NCI-H146 treated with DMSO at 0.1 percent for 48 hours (cell line): ENCODE measurements around the gene HDDC3.
"Not testable (repeated sequence)": the region's sequence is repeated elsewhere in the genome, so short reads cannot be mapped to it uniquely, and the experiment has no call there.

Experiments used
- DNase-seq: peaks from one replicate; lab custom pipeline; 2025; ENCODE audit not compliant: unreplicated experiment; lab: John Stamatoyannopoulos, UW

Gene HDDC3

DNA sequence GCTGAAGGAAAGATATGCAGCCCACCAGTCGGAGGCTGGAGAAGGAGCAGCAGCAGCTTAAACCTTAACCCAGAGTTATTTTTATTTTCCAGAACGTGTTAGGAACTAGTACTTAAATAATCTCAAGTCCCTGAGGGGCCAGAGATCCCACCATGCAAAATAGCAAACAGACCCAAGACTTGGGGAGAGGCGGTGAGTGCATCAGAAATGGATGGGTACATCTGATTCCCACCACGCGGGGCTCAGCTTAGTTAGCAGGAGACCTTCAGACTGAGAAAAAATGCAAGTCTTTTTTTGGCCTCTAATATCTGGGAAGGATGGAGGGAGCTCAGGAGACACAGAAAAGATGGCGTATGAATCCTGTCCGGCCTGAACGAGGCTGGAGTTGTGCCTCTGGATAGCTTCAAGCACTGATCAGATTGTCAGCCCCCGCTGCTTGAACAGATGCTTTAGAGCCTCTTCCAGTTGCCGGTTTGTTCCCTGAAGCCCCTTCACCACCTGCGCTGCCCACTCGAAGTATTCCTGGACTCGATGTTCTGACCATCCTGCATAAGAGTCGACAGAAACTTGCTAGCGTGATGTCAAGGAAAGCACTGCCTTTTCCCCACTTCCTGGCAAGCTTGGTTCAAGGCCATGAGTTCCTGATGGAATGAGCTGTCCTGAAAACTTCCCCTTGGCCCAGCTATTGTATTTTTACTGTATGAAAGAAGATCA, 1.3 kb downstream of the HDDC3 start:
- DNase-seq = no peak

DNA sequence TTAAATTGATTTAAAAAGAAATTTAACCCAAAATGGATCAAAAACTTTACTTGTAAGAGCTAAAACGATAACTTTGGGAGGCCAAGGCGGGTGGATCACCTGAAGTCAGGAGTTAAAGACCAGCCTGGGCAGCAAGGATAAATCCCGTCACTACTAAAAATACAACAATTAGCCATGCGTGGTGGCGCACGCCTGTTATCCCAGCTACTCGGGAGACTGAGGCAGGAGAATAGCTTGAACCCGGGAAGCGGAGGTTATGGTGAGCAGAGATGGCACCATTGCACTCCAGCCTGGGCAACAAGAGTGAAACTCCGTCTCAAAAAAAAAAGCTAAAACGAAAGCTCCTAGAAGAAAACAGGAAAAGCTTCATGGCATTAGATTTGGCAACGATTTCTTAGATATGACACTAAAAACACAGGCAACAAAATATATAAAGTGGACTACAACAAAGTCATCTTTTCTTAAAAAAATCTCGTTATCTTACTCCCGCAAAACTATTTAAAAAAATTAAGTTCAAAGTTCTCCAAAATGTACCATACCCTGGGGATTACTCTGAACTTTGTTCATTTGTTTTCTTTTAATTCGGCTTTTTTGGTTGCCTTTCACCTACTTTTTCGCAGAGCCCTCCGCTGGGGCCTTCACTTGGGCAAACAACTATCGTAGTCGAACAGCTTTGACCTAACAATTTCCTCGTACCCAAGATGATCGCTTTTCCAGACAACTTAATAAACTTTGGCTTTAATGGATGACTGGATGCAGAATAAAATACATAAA, 2.9 kb downstream of the HDDC3 start:
- DNase-seq = no peak

DNA sequence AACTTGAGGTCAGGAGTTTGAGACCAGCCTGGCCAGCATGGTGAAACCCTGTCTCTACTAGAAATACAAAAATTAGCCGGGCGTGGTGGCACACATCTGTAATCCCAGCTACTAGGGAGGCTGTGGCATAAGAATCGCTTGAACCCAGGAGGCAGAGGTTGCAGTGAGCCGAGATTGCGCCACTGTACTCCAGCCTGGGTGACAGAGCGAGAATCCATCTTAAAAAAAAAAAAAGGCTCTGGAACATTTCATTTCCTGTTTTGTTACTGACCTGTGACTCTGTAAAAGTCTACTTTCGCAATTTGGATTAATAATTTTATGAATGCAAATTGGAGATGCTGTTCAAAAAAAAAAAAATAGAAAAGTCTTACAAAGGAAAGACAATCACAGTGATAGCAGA, 4.2 kb downstream of the HDDC3 start:
- DNase-seq = not testable (repeated sequence)

DNA sequence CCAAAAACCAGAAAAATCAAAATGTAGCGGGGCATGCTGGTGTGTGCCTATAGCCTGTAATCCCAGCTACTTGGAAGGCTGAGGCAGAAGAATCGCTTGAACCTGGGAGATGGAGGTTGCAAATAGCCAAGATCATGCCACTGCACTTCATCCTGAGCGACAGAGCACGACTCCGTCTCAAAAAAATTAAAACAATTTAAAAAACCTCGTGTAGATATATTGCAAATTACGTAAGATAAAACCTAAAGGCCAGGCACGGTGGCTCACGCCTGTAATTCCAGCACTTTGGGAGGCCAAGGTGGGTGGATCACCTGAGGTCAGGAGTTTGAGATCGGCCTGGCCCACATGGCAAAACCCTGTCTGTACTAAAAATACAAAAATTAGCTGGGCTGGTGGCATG, 5.6 kb downstream of the HDDC3 start:
- DNase-seq = not testable (repeated sequence)

DNA sequence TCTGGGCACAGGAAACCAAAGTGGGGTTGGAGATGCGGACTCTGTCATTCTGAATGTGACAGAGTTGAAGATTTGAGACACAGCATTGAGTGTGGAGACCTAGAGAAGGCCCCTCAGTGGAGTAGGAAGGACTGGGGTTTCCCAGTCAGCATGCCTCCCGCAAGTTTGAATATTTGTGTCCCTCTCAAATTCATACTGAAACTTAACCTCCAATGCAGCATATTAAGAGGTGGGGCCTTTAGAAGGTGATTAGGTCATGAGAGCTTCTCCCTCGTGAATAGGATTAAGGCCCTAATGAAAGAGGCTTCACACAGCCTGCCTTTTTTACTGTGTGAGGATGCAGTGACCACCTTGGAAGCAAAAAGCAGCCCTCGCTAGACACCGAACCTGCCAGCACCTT, 8.0 kb downstream of the HDDC3 start:
- DNase-seq = no peak

DNA sequence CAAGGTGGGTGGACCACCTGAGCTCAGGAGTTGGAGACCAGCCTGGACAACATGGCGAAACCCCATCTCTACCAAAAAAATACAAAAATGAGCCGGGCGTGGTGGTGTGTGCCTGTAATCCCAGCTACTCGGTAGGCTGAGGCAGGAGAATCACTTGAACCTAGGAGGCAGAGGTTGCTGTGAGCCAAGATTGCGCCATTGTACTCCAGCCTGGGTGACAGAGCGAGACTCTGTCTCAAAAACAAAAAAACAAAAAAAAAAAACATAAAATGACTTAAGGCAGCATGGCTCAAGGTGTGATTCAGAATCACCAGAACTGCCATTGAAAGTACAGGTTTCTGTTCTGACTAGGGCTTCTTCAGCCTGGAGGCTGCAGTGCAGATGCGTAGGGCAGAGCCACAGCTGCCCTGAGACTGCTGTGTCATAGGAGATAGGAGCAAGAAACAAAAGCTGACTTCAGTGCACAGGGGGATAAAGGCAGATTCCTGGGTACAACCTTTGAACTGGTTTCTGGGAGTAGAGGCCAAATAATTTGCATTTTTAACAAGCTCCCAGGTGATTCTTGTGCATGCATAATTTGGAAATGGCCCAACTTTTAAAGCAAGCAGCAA, 9.5 kb downstream of the HDDC3 start:
- DNase-seq = not testable (repeated sequence)

DNA sequence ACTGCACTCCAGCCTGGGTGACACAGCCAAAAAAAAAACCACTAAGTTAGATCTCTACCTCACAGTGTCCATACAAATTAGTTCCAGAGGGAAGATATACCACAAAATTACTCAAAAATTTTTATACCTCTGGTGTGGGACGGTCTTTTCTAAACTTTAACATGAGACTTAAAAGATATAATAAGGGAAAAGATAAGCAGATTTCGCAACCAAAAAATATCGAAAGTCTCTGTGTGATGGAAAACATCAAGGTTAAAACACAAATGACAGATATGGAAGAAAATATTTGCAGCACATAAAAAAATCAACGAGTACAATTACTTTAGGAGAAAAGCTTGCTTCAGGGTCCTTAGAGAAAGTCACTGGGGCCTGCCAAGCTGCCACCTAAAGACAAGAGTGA, 10.5 kb downstream of the HDDC3 start:
- DNase-seq = no peak

DNA sequence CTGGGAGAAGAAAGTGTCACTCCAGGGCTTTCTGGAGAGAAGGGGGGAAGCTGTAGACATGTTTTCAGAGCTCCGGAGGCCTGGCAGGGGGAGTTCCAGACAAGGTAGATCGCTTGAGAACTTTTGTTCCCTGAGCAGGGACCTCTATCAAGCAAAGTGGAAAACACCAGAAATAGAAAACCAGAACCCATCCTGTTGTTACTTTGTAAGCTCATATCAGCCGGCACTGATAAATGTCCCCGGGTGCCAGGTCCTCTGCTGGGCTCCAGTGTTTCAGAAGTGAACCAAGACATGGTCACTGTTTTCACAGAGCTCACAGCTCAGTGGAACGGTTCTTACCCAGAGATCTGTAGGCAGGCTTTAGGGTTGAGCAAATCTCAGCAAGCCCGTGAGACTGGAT, 13.5 kb downstream of the HDDC3 start:
- no peak for DNase-seq

DNA sequence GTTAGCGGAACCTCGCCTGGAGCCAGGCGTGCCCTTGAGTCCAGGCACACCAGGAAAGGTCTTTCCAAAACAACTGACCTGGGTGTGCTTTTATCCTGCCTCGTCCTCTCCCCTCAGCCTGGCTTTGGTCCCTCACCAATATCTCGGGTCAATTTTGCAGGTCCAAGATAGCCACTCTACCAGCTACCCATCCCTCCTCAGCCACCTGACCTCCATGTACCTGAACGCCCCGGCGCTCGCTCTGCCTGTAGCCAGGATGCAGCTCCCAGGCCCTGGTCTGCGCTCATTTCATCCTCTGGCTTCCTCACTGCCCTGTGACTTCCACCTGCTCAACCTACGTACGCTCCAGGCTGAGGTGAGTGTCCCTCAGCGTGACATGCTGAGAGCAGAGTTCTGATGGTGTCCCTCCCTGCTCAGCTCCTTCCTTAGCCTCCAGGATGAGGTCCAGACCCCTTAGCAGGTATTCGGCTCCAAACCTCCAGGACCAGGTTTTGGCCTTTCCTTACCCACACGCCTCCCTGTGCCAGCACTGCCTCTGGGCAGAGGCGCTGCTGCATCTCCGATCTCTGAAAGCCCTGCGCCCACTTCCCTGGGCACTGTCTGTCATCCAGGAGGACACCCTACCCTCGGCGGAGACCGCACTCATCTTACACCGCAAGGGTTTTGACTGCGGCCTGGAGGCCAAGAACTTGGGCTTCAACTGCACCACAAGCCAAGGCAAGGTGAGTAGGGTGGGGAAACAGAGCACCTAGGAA, 14.1 kb downstream of the HDDC3 start:
- no peak for DNase-seq

DNA sequence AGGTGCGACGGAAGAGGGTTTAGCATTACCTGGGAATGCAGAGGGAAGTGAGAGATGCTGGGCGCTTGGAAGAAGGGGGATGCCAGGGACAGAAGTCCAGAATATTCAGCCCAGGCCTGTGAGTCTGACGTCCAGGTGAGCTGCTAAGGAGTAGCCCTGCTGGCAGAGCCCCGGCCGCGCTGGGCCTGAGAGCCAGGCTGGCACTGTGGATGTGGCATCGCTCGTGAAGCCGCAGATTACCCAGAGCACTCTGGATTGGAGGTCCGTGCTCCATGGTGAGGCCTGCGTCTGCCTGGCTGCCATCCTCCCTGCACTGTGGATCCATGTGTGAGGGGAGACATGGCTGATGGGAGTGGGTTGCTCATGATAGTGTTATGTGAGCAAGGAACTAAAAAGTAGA, 14.8 kb downstream of the HDDC3 start:
- DNase-seq = no peak

DNA sequence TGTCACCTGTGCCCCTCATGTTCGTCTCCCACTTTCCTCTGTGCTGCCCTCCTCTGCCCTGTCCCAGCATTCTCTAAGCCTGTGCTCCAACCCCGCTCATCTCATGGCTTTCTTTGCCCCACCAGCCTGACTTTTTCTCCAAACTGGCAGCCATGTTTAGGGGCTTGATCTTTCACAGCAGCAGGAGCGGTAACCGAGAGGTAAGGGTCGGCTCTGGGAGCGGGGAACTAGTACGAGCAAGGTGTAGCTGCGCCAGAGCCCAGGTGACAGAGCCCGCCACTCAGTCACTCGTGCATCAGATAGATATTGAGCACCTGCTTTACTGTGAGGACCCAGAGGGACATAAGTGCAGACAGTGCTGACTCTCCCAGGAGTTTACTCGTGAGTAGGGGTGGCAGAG, 15.9 kb downstream of the HDDC3 start:
- DNase-seq = no peak

DNA sequence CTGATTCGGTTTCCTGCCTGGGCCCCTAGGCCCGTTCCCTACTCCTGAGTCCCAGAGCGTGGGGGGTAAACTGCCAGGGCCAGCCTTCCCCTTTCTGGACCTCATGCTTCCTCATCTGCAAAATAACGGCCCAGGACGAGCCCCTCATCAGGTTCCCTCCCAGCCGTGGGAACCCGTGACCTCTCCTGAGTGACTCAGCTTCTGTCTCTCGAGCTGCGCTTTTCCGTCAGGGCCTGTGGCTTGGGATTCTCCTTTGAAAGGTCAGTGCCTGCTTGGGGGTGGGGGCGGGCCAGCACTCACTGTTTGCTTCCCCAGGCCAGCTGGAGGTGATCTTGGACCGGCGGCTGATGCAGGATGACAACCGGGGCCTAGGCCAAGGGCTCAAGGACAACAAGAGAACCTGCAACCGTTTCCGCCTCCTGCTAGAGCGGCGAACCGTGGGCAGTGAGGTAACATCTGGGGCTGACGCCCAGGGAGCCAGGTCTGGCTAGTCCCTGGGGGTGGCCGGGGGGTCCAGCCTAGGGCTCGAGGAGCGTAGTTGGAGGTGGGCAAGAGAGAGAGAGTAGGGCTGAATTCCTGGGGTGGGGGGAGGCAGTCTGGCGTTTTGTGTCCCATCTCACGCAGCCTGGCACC, 16.4 kb downstream of the HDDC3 start:
- no peak for DNase-seq

DNA sequence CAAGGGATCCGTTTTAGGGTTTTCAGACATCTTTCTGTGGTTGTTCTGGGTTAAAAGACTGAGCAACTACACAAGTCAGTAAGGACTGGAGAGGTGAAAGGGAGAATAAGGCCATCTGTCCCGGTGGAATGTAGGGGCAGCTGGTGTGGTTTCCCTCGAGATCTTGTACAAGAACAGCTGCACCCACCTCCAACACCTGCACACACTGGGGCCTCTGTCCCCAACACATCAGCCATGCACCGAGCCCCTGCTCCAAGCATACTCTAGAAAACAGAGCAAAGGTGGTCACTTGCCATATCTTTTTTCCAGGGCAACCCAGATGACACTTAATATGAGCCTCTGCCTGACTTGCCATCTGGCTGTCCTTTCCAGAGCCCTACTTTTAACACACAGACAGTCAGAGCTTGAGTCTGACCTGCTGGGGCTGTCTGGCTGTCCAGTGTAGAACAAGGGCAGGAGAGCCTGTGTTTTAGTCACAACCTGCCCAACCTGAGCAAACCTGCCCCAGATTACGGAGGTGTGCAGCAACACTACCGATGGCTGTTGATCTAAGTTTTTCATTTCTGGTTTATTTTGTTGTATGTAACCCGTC, 17.0 kb downstream of the HDDC3 start:
- no peak for DNase-seq

DNA sequence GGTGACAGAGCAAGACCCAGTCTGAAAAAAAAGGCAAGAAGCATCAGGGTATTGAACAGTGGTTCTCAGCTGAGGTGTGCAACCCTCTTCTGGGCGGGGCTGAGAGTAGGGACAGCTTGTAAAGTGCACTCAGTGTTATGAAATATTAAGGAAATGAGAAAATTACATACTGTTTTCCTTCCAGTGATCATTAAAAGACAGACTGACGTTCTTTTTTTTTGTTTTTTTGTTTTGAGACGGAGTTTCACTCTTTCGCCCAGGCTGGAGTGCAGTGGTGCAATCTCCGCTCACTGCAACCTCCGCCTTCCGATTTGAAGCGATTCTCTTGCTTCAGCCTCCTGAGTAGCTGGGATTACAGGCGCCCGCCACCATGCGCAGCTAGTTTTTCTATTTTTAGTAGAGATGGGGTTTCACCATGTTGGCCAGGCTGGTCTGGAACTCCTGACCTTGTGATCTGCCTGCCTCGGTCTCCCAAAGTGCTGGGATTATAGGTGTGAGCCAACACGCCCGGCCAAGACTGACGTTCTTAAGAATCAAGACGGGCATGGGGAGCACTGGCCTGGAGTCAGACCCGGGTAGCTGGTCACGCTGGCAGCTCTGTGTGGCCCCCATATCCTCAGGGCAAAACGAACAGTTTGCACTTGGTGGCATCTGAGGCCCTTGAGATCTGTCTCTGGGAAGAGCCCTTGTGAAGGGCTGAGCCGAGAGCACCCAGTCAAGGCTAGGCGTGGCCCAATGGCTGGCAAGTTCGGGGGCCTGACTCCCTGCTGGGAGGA, 17.9 kb downstream of the HDDC3 start:
- DNase-seq = no peak

DNA sequence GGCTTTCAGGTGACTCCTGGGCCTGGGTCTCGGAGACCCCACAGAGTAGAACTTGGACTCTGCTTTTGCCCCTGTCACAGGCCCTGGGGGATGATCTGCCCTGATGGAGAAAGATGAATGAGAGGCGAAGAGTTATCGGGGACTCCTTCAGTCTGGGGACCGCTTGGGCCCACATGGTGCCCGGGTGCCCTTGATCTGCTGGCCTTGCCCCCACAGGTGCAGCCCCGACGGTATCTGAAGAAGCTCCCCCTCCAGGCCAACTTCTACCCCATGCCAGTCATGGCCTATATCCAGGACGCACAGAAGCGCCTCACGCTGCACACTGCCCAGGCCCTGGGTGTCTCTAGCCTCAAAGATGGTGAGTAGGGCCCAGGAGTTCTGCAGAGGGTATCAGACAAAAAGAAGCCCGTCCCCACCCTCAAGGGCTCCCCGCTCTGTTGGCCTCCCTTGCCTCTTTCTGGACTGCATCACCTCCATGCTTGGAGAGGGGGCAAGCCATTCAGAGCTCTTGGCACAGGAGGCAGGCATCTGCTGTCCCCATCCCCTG, 18.9 kb downstream of the HDDC3 start:
- DNase-seq = no peak

DNA sequence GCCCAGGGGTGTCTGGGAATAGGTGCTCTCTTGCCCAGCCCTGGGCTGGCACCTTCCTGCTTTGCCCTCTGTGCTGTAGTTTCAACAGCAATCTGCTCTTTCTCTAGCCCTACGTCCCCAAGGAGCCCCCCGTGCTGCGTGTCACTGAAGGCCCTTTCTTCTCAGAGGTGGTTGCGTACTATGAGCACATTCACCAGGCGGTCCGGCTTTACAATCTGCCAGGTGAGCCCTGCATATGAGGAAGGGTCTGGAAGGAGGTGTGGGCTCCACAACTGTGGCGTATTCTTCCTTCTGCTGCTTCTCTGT, 19.6 kb downstream of the HDDC3 start:
- no peak for DNase-seq

DNA sequence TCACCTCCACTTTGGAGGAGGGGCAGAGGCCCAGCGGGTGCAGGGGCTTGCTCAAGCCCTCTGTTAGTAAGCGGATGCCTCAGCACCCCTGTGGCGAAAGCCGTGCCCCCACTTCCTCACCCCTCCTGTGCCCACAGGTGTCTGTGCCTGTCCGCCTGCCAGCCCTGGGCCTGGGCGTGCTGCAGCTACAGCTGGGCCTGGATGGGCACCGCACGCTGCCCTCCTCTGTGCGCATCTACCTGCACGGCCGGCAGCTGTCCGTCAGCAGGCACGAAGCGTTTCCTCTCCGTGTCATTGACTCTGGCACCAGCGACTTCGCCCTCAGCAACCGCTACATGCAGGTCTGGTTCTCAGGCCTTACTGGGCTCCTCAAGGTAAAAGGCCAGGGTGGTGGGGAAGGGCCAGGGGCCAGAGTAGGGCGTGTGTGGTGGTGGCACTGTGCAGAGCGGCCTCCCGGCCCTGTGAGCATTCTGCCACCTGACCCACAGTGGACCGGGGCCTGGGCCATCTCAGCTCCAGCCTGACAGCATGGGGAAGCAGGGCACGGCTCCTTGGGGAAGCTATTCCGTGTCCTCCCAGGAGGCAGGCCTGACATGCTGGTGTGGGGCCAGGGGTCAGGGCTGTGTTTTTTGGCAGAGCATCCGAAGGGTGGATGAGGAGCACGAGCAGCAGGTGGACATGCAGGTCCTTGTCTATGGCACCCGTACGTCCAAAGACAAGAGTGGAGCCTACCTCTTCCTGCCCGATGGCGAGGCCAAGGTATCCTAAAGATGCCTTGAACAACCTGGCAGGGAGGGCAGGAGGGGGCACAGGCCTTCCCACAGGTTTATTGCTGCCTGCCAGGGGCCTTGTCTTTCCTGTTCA, 20.2 kb downstream of the HDDC3 start:
- DNase-seq = no peak

DNA sequence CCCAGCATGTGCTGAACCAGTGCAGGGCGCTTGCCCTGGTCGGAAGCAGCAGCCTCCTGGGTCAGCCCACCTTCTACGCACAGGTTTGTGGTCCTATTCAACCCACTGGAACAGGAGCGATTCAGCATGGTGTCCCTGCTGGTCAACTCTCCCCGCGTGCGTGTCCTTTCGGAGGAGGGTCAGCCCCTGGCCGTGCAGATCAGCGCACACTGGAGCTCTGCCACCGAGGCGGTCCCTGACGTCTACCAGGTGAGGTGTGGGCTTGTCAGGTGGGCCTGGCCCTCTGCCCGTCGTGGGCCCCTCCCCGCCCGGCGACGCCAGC, 21.1 kb downstream of the HDDC3 start:
- no peak for DNase-seq
